GM23338 (cell line): ENCODE measurements around the gene MVB12B. TPM values are rescaled to one million over a fixed set of nuclear protein-coding genes. Genes with fewer than 3 reads are reported as not detected.

Source experiments
- ATAC-seq: fragments of 200-7000 bp; cut with Tn5 transposase; 3 replicates; pipeline ENCODE4 v1.9.1; 2020
- DNase-seq: peaks from one replicate; pipeline ENCODE4 v3.0.0-alpha.2; 2015; ENCODE audit warnings: low spot score
- H2AFZ ChIP-seq: fragments of 200-600 bp; sonication (generic); 2 replicates; pipeline ENCODE4 v1.8.0; 2016; ENCODE audit warnings: antibody characterized with exemption, mild to moderate bottlenecking, moderate library complexity
- H3F3A ChIP-seq: fragments of 200-600 bp; sonication (generic); replicated peaks from 2 replicates; pipeline ENCODE4 v1.8.0; 2017; ENCODE audit warnings: antibody characterized with exemption, mixed run types, low read depth
- H3K27ac ChIP-seq: fragments of 200-600 bp; sonication (generic); 2 replicates; pipeline ENCODE4 v1.6.1; 2016; ENCODE audit warnings: low read depth
- H3K27me3 ChIP-seq: fragments of 200-600 bp; sonication (generic); 2 replicates; pipeline ENCODE4 v1.8.0; 2016; ENCODE audit warnings: mild to moderate bottlenecking, mixed run types, moderate library complexity; ENCODE audit not compliant: insufficient read depth
- H3K36me3 ChIP-seq: fragments of 200-600 bp; sonication (generic); 2 replicates; pipeline ENCODE4 v1.8.0; 2016; ENCODE audit warnings: mild to moderate bottlenecking; ENCODE audit not compliant: insufficient read depth
- H3K4me1 ChIP-seq: fragments of 200-600 bp; sonication (generic); 2 replicates; pipeline ENCODE4 v1.8.0; 2016; ENCODE audit warnings: mild to moderate bottlenecking, moderate library complexity; ENCODE audit not compliant: insufficient read depth
- H3K4me2 ChIP-seq: fragments of 200-600 bp; sonication (generic); 2 replicates; pipeline ENCODE4 v1.7.1; 2017; ENCODE audit warnings: mixed run types
- H3K4me3 ChIP-seq: fragments of 200-600 bp; sonication (generic); 2 replicates; pipeline ENCODE4 v1.6.1; 2016; ENCODE audit warnings: mixed run types
- H3K79me2 ChIP-seq: fragments of 200-600 bp; sonication (generic); replicated peaks from 2 replicates; pipeline ENCODE4 v1.8.0; 2017; ENCODE audit warnings: mild to moderate bottlenecking; ENCODE audit not compliant: insufficient read depth
- H3K9me2 ChIP-seq: fragments of 200-600 bp; sonication (generic); 2 replicates; pipeline ENCODE4 v1.8.0; 2017; ENCODE audit not compliant: insufficient read depth
- H4K20me1 ChIP-seq: fragments of 200-600 bp; sonication (generic); replicated peaks from 2 replicates; pipeline ENCODE4 v1.8.0; 2017; ENCODE audit warnings: mild to moderate bottlenecking; ENCODE audit not compliant: insufficient read depth
- H3K27ac Mint-ChIP-seq: 2 replicates; pipeline ENCODE4 v1.8.0; 2020; ENCODE audit warnings: inconsistent platforms, mild to moderate bottlenecking, moderate library complexity, mixed read lengths
- H3K27me3 Mint-ChIP-seq: 3 replicates; pipeline ENCODE4 v1.8.0; 2022; ENCODE audit warnings: low read depth, mild to moderate bottlenecking, moderate library complexity, mixed read lengths, inconsistent platforms; ENCODE audit not compliant: insufficient read depth, poor library complexity
- H3K36me3 Mint-ChIP-seq: 3 replicates; pipeline ENCODE4 v1.8.0; 2021; ENCODE audit warnings: low read depth, mild to moderate bottlenecking, inconsistent platforms, moderate library complexity, mixed read lengths
- H3K4me1 Mint-ChIP-seq: 3 replicates; pipeline ENCODE4 v1.8.0; 2020; ENCODE audit warnings: mild to moderate bottlenecking, inconsistent platforms, mixed read lengths
- H3K4me3 Mint-ChIP-seq: 3 replicates; pipeline ENCODE4 v1.8.0; 2021; ENCODE audit warnings: moderate library complexity, mild to moderate bottlenecking, inconsistent platforms, mixed read lengths
- H3K9me3 Mint-ChIP-seq: 3 replicates; pipeline ENCODE4 v1.8.0; 2020; ENCODE audit warnings: moderate library complexity, mild to moderate bottlenecking, inconsistent platforms, mixed read lengths
- CREB1 ChIP-seq: fragments of 250-450 bp; sonication (Bioruptor Pico); IDR thresholded peaks from 2 replicates; pipeline ENCODE4 v1.5.0; 2020; ENCODE audit warnings: low read depth, mild to moderate bottlenecking, moderate library complexity
- EZH2 ChIP-seq: fragments of 200-600 bp; sonication (generic); IDR thresholded peaks from one replicate; pipeline ENCODE4 v1.8.0; 2017; ENCODE audit warnings: antibody characterized with exemption, mild to moderate bottlenecking, low read depth; ENCODE audit not compliant: unreplicated experiment
- EZH2phosphoT487 ChIP-seq: fragments of 200-600 bp; sonication (generic); IDR thresholded peaks from one replicate; pipeline ENCODE4 v1.8.1; 2018; ENCODE audit warnings: antibody characterized with exemption; ENCODE audit not compliant: unreplicated experiment
- NANOG ChIP-seq: IDR thresholded peaks from 2 replicates; pipeline ENCODE4 v1.6.1; 2016; ENCODE audit warnings: antibody characterized with exemption, borderline replicate concordance
- ZNF331 ChIP-seq: fragments of 250-450 bp; sonication (Bioruptor Pico); IDR thresholded peaks from 2 replicates; pipeline ENCODE4 v1.5.0; 2020; ENCODE audit warnings: low read depth, mild to moderate bottlenecking, moderate library complexity
- polyA plus RNA-seq: library from polyadenylated mRNA; unstranded; fragments of >200 nt; fragmentation: Nextera tagmentation; extraction: Ambion mirVana; gene quantifications from 2 replicates; pipeline ENCODE4 v1.2.1, GENCODE V29; 2016
- total RNA-seq: library from RNA; depleted of rRNA; stranded (reverse); fragments of >200 nt; shearing (Covaris generic); gene quantifications from 2 replicates; pipeline ENCODE4 v1.2.3, GENCODE V29; 2014
- TF ChIP-seq, protein P1 (sequence below): IDR thresholded peaks from one replicate; pipeline ENCODE4 v1.6.1; 2018; ENCODE audit warnings: antibody characterized with exemption; ENCODE audit not compliant: unreplicated experiment
- TF ChIP-seq, protein P2 (sequence below), 2 experiments: fragments of 200-600 bp in 1 of 2; sonication (generic) in 1 of 2; conservative IDR thresholded peaks; 2 replicates each; pipeline versions ENCODE4 v1.5.1 to v1.6.1; 2016 to 2017; ENCODE audit warnings: antibody characterized with exemption in 2 of 2, low read depth in 2 of 2, mild to moderate bottlenecking in 2 of 2, moderate library complexity in 1 of 2

Gene MVB12B
- total and polyA plus RNA-seq, 2 experiments from 2014 or later: 1.9 to 6.6 TPM

DNA sequence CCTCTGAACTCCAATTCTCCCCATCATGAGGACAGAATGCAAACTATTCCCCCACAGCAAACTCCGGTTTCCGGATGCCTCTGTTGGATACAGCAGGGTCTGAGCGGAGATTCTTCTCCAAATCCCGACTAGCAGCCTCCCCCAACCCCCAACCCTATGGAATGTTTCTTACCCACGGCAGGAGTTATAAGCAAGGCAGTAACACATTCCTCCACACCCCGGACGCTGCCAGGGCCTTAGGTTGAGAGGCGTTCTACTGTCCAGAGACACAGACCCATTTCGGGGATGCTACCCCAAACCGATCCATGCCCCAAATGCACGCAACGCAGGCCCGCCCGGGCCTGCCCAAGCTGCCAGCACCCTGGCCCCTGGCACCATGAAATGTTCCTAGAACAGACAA, 201.5 kb downstream of the MVB12B start:
- Histone ChIP-seq H3K4me3 (no peak overlapping the region), H3K27me3 (peaks cover 2% of the 10 kb centered on the region; the same call in 1 of the 2 replicates), H3K36me3 (no peaks in the 10 kb centered on the region; the same call in 1 of the 2 replicates), H3K27ac (no peak overlapping the region), H3F3A (no peaks in the 10 kb centered on the region), H3K4me1 (peaks cover 35% of the 10 kb centered on the region), H4K20me1 (no peaks in the 10 kb centered on the region), H3K4me2 (peak overlapping the region; percentile 22; the same call in 1 of the 2 replicates), H3K9me2 (no peaks in the 10 kb centered on the region), H3K79me2 (no peaks in the 10 kb centered on the region), H2AFZ (peak overlapping the region; percentile 82)
- Mint-ChIP-seq H3K4me3 (no peak overlapping the region; the same call in 2 of the 3 replicates), H3K4me1 (peaks cover 50% of the 10 kb centered on the region), H3K27ac (no peak overlapping the region), H3K27me3 (peaks cover 11% of the 10 kb centered on the region), H3K9me3 (no peaks in the 10 kb centered on the region), H3K36me3 (no peaks in the 10 kb centered on the region)
- DNase-seq (no peak), ATAC-seq (peak; percentile 32)
- TF ChIP-seq EZH2 (no peak), NANOG (no peak), ZNF331 (CRISPR knock-in tag) (no peak), EZH2phosphoT487 (no peak)
- TF ChIP-seq, protein P1, sequence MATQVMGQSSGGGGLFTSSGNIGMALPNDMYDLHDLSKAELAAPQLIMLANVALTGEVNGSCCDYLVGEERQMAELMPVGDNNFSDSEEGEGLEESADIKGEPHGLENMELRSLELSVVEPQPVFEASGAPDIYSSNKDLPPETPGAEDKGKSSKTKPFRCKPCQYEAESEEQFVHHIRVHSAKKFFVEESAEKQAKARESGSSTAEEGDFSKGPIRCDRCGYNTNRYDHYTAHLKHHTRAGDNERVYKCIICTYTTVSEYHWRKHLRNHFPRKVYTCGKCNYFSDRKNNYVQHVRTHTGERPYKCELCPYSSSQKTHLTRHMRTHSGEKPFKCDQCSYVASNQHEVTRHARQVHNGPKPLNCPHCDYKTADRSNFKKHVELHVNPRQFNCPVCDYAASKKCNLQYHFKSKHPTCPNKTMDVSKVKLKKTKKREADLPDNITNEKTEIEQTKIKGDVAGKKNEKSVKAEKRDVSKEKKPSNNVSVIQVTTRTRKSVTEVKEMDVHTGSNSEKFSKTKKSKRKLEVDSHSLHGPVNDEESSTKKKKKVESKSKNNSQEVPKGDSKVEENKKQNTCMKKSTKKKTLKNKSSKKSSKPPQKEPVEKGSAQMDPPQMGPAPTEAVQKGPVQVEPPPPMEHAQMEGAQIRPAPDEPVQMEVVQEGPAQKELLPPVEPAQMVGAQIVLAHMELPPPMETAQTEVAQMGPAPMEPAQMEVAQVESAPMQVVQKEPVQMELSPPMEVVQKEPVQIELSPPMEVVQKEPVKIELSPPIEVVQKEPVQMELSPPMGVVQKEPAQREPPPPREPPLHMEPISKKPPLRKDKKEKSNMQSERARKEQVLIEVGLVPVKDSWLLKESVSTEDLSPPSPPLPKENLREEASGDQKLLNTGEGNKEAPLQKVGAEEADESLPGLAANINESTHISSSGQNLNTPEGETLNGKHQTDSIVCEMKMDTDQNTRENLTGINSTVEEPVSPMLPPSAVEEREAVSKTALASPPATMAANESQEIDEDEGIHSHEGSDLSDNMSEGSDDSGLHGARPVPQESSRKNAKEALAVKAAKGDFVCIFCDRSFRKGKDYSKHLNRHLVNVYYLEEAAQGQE: no peak
- TF ChIP-seq, protein P2, sequence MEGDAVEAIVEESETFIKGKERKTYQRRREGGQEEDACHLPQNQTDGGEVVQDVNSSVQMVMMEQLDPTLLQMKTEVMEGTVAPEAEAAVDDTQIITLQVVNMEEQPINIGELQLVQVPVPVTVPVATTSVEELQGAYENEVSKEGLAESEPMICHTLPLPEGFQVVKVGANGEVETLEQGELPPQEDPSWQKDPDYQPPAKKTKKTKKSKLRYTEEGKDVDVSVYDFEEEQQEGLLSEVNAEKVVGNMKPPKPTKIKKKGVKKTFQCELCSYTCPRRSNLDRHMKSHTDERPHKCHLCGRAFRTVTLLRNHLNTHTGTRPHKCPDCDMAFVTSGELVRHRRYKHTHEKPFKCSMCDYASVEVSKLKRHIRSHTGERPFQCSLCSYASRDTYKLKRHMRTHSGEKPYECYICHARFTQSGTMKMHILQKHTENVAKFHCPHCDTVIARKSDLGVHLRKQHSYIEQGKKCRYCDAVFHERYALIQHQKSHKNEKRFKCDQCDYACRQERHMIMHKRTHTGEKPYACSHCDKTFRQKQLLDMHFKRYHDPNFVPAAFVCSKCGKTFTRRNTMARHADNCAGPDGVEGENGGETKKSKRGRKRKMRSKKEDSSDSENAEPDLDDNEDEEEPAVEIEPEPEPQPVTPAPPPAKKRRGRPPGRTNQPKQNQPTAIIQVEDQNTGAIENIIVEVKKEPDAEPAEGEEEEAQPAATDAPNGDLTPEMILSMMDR (conservative IDR thresholded peaks at IDR 0.05; ENCODE audit: low read depth in 2 of 2): no peak

DNA sequence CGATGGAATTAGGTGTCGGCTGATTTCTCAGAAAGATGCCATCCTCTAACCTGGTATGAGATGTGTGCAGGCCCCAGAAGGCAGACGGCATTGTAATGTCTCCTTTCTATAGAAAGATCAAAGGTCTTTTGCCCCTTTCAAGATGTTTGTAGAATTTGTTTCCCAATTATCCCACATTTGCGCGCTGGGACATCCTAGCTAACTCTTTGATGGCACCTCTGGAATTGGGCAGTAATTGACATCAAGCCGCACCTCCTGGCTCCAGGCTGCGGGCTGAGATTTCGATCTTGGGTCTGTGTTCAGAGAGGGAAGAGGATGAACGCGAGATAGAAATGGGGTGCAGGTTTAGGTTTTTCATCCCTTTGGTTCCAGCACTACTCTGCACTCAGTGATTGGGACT, 202.3 kb downstream of the MVB12B start:
- Histone ChIP-seq H3K27ac (no peak overlapping the region), H3K27me3 (peaks cover 10% of the 10 kb centered on the region; the same call in 1 of the 2 replicates), H2AFZ (peak overlapping the region; percentile 82; the same call in 1 of the 2 replicates), H3K79me2 (no peaks in the 10 kb centered on the region), H3K4me3 (no peak overlapping the region), H3K9me2 (no peaks in the 10 kb centered on the region), H3K4me2 (peak overlapping the region; percentile 22), H3K4me1 (peaks cover 43% of the 10 kb centered on the region), H3K36me3 (no peaks in the 10 kb centered on the region; the same call in 1 of the 2 replicates), H3F3A (0 out of 2 replicates have a peak, but pooled peaks cover under 1% of the 10 kb centered on the region), H4K20me1 (no peaks in the 10 kb centered on the region)
- DNase-seq: no peak
- Mint-ChIP-seq H3K4me3 (no peak overlapping the region), H3K36me3 (no peaks in the 10 kb centered on the region), H3K27ac (no peak overlapping the region), H3K4me1 (peaks cover 54% of the 10 kb centered on the region), H3K27me3 (peaks cover 15% of the 10 kb centered on the region), H3K9me3 (no peaks in the 10 kb centered on the region)
- ATAC-seq: no peak
- TF ChIP-seq EZH2phosphoT487 (no peak), CREB1 (CRISPR knock-in tag) (no peak)
- TF ChIP-seq, protein P2 (conservative IDR thresholded peaks at IDR 0.05; ENCODE audit: low read depth in 2 of 2): no peak
